Dermis microvascular lymphatic vessel endothelial cell (primary cell): Measurements from ENCODE around the gene RBBP8NL. TPM values are rescaled to one million over a fixed set of nuclear protein-coding genes. Genes with fewer than 3 reads are reported as not detected.

ENCODE experiments used
- DNase-seq, 2 donors: peaks; one replicate each; pipeline versions ENCODE4 v3.0.0 to v3.0.0-alpha.2; 2010; ENCODE audit warnings: low read depth in 2 of 2
- total RNA-seq: library from RNA; depleted of rRNA; stranded (reverse); fragments of >200 nt; gene quantifications from 2 replicates; pipeline ENCODE4 v1.2.1, GENCODE V29; 2014

The RBBP8NL gene
- total RNA-seq, 1 donor from 2014 or later: not detected

DNA sequence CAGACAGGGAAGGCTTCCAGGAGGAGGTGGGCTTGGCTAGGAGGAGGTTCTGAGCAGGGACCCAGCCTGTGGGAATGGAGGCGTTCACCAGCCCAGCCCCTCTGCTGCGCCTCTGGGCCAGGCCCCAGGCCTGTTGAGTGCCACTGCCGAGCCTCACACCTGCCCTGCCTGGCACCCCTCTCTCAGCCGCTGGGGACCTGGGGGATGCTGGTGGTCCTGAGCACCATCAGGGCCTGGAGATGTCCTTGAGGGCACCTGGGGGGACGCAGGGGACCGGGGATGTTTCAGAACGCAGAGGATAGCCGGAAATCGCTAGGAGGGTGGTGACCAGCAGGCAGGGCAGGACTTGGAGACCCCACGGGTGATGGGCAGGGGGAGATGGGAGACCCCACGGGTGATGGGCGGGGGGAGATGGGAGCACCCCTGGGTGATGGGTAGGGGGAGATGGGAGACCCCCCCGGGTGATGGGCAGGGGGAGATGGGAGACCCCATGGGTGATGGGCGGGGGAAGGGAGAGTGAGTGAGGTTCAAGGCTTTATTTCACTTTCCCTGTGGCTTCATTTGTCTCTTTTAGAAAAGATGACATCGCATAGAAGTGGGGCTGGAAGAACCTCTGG is 35.7 kb upstream of the RBBP8NL start:
- no peak for DNase-seq

DNA sequence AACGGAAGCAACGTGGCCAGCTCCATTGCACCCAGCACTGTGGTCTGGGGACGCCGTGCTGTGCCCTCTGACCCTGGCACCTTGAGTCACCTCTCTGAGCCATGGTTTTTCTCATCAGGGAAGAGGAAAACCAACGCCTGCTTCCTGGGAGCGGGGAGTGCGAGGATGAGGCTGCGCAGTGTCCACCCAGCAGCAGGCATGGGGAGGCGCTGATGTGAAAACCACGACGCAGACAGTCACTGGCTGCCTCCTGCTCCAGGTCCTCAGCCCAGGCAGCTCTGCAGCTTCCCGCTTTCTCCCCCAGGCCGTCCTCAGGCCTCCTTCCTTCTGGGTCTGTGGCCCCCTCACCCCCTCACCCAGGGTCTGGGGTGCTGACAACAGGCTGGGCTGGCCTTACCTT is 34.5 kb upstream of the RBBP8NL start:
- no peak for DNase-seq

DNA sequence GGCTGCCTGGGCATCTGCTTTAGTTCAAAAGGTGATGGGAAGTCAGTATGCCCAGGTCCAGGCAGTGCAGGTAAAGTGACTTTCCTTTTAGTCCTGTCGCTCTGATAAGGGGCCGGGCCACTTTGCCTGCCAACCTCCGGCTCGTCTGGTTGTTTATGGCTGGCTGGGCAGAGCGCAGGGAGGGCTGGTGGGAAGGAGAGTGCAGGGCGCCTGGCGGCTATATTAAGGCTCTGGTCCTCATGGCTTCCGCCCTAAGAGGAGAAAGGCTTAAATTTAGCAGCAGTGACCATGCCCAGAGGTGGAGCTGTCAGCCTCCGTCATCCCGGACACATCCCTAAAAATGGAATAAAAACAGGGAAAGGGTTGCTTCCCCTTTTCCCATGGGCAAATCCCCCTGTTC is 33.8 kb upstream of the RBBP8NL start:
- DNase-seq: no peak

DNA sequence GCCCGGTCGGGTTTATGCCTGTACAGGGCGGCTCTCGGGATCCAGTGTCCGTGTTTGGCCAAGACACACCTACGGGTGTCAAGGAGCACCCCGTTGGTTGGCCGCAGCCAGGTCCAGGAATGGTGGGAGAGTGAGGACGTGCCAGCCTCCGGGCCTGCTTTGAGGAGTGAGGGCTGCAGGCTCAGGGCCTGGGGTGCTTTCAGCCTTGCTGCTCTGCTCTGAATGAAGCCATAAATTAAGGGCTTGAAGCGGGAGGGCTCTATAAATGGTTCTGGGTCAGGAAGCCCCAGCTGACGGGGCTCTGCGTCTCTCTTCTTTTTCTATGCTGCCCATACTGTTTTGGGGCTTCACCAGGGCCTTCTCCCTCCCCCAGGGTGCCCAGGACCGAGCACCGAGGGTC is 33.3 kb upstream of the RBBP8NL start:
- no peak for DNase-seq

DNA sequence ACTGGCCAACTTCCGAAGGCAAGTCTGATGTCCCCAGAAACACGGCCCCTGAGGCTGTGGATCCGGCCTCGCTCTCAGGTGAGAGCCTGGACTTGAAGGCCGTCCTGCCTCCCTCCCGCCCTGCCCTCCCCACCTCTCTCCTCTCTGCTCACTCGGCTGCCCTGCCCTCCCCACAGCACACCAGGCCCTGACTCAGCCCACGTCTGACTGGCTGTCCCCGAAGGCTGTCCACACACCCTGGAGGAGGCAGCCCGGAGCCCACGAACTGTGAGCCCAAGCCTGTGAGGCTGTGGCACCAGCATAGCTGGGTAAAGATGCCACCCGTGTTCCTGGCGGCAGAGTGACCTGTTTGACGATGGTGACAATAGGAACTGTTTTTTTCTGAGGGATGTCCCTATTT is 32.1 kb upstream of the RBBP8NL start:
- DNase-seq: no peak

DNA sequence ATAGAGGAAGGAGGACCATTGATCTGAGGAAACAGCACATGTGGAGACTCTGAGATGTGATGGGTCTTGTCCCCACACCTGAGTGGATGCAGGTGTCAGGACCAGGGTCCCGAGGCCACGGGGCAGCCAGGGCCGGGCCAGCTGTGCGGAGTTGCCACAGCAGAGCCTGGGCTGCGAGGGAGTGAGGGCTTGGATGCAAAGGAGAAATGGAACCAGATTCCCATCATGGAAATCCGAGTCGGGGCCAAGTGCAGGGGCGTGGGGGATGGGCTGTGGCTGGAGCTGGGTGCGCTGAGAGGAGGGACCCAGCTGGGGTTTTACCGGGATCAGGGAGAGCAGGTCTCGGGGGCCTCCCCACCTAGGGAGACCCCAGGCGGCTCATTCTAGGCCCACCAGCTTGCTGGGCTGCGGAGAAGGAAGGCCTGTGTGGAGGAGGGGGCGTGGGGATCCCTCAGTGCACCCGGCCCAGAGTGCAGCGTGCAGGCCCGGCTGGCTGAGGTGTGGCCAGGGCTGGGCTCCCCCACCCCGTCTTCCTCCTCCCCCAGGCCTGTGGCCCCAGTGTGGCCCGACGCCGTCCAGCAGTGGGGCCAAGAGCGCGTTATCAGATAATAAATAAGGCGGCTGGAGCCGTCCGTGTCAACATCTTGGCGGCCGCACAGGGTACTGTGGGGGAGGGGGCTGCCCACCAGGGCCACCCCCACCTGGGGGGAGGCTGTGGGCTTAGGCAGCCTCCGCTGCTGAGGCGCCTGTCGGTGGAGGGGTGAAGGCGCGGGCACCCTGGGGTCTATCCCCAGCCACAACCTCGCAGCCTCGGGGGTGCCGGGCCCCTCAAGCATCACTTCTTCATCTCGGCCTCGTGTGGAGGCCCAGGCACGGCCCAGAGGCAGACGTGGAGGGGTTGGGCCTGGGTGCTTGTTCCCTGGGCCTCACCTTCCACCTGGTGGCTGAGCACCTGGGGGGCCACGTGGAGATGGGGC is 31.2 kb upstream of the RBBP8NL start:
- no peak for DNase-seq

DNA sequence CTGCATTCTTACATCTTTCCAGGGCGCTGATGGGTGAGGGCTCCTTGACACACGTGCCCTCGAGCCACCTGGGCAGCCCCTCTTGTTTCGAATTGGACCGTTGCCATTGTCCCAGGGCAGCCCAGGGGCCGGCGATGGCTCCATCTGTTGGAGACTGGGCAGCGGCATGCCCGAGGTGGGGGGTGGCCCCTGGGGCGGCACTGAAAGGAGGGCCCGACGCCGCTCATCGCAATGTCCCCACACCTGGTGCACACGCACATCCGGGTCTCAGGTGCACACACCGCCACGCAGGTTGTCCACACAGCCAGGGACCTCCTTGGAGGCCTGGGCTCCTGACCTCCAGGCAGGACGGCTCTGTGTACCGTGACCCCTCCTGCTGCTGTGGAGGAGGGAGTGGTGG is 30.5 kb upstream of the RBBP8NL start:
- DNase-seq: no peak

DNA sequence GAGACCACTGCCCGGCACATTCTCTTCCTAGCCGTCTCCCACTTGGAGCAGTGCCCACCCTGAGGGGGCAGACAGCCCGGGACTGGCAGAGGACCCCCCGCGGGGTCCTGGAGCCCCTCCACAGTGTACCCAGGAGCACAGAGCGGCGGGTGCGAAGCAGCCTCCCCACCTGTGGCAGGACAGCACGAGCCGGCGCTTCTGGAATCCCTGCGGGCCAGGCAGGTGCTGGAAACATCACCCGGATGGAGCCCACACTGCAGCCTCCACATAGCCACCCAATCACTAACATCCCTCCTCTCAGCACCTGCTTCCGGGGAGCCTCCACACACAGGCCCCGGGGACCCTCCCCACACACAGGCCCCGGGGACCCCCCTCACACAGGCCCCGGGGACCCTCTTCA is 29.8 kb upstream of the RBBP8NL start:
- DNase-seq: no peak

DNA sequence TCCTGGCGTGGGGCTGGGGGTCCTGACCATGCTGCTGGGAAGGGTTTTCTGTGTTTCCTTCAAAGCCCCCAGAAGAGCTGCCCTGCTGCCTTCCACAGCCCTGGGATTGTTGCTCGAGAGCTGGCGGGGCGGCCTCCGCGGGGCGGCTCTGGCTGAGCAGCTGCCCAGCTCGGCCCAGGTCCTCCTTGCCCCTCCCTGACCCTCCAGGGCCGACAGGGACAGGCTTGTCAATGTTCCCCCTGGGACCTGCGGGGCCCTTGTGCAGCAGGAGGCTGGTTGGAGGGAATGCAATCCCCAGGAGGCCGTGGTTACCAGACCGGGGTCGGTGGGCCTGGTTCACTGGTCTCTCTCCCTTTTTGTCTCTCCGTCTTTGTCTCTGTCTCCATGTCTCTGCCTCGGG is 28.6 kb upstream of the RBBP8NL start:
- DNase-seq: no peak

DNA sequence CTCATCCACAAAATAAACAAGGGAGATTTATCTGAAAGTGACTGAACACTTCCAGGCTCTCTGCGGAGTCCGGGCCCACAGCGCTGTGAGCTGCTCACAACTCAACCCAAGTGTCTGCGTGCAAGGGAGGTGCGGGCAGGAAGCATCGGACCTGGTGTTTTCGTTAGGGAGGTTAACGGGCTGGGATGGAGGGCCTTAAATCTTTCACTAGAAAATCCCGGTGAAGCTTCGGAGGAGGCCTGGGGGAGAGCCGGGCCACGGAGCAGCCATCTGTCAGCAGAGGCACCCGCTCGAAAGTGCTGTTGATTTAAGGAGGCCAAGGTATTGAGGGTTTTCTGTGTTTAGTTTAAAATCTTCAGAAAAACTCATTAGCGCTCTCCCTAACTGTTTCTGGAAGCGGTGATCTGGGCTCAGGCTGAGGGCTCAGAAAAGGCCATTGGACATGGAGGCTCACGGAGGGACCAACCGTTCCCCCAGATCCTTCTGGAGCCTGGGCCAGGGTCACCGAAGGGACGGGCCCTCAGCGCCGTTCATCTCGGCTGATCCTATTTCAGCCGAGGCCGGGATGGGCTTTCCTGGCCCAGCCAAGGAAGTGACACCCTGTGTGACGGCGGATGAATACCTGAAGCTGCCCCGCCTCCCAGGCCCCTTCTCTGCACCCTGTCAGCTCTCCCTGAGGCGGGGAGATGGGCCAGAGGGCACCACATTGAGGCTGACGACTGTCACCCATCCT is 27.7 kb upstream of the RBBP8NL start:
- DNase-seq: no peak

DNA sequence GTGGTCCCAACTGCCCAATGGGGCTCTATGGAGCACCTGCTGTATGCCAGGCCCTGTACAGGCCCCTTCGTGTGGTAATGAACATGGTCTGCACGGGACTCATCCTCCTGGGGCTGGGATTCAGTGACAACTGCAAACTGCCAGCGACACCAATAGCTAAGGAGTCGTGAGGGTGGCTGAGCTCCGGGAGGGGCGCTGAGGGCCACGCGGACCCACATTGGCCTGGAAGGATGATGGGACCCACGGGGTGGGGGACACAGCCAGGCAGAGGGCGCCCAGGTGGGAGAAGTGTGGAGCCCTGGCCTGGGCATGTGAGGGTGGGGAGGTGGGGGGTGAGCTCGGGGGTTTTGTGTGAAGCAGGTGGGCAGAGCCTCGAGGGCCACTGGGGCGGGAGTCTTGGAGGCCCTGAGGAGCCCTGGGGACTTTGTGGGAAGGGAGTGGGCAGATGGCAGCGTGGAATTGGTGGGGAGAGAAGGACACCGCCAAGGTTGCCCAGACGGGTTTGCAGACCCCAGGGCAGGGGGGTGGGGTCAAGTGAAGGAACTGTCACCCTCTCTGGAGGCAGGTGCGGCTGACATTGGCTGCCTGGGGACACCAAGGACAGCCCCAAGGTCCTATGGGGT is 26.0 kb upstream of the RBBP8NL start:
- no peak for DNase-seq

DNA sequence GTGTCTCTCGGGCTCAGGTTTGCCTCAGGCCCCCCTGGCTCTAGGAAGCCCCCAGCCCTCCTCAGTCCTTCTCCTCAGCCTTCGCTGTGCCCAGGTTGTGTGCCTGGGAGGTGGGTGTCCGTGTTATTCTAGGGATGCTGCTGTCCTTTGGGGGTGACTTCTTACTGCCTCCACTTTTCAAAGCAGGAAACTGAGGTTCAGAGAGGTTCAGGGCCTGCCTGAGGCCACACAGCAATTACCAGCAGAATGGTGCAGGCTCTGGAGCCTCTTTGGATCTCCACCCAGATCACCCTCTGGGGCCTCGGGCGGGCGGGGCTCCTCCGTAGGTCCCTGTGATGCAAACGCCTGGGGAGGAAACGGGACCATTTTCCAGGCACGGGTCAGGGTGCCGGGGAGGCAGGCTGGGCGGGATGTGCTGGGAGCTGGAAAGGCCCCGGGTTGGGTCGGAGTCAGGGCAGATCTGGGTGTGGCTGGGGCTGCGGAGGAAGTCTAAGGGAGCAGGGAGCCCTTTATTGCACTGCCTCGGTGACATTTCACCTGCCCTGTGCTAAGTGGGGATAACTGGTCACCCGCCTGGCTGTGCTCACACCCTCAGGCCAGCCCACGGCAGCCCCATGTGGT is 25.2 kb upstream of the RBBP8NL start:
- DNase-seq: no peak

DNA sequence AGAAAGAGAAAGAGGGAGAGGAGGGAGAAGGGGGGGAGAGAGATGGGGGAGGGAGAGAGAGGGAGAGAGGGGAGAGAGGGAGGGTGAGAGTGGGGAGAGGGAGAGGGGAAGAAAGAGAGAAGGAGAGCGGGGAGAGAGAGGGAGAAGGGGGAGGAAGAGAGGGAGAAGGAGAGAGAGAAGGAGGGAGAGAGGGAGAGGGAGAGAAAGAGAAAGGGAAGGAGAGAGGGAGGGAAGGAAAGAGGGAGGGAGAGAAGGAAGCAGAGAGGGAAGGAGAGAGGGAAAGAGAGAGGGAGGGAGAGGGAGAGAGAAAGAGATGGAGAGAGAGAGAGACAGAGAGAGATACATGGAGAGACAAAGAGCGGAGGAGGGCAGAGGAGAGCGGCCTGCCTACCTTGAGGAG is 24.6 kb upstream of the RBBP8NL start:
- DNase-seq: no peak

DNA sequence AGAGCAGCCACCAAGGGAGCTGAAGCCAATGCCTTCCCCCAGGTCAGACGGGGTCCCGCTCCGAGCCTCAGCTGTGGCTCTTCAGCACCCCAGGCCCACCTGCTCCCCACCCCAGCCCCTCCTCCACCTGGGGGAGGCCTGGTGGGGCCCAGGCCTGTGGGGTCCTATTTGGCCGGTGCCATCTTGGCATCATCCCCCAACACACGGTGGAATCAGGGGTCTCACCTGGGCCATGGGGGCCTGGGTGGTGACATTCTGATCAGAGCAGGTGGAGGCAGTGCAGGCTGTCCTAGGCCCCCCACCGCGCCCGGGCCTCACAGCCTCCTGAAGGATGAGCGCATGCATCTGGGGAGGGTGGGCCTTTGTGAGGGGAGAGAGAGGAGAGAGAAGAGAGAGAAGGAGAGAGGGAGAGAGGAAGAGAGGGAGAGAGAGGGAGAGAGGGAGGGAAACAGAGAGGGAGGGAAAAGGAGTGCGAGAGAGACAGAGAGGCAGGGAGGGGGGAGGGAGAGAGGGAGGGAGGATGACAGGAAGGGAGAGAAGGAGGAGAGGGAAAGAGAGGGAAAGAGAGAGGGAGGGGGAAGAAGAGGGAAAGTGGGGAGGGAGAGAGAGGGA is 23.9 kb upstream of the RBBP8NL start:
- no peak for DNase-seq

DNA sequence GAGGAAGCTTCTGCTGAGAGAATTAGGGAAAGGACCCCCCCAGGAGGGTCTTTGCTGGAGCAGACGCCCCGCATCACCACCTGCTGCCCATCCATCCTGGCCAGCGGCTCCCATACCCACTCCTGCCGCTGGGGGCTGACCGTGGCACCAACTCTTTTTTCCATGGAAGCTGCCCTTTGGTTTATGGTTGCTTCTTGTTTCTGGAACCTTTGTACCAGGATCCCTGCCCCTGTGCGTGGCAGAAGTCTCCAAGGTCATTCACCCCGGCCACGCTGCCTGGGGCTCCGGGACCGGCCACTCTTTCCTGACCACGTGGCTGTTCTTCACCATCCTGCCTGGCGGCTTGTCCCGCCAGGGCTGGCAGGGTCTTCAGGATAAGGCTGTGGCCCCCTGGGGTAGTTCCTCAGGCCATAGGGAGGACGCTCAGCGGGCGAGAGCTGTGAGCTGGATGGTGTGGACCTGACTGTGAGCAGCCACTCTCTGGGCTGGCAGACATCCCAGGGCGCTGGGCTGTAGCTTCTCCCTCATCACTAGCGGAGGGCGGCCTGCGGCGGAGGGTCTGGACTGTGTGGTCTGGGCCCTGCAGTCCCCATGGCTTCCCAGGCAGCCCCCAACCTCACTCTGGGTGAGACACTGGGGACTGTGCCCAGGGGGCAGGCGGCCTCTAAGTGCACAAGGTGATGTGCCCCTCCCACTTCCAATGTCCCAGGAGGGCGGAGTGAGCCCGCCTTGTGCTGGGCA is 22.8 kb upstream of the RBBP8NL start:
- no peak for DNase-seq

DNA sequence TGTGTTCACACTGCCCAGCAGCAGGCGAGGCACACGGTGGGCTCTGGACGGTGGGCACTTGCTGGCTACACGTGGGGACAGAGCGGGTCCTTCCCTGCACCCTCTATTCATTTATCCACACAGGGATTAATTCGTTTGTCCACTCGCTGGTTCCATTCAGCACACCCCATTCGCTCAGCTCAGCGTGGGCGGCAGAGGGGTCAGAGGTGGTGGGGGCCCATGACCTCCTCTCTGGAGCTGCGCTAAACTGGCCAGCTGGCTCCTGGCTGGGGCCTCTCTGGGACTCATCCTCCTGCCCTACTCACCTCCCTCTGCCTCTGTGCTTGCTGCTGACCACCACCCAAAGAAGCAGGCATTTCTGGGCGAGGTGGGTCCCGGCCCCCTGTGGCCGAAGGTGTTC is 21.4 kb upstream of the RBBP8NL start:
- DNase-seq: no peak

DNA sequence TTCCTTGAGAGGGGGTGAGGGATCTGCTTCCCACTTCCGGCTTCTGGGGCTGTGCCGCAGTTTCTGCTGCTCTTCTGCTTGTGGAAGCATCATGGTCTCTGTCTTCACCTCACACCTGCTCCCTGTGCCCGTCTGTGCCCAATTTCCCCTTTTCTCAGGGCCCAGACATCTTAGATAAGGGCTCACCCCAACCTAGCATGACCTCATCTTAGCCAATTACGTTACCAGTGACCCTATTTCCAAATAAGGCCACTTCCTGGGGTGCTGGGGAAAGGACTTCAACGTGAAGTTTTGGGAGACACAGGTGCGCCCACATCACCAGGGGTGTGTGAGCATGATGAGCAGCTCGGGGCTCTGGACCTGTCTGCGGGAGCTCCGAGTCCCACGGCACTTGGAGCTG is 20.7 kb upstream of the RBBP8NL start:
- DNase-seq: no peak

DNA sequence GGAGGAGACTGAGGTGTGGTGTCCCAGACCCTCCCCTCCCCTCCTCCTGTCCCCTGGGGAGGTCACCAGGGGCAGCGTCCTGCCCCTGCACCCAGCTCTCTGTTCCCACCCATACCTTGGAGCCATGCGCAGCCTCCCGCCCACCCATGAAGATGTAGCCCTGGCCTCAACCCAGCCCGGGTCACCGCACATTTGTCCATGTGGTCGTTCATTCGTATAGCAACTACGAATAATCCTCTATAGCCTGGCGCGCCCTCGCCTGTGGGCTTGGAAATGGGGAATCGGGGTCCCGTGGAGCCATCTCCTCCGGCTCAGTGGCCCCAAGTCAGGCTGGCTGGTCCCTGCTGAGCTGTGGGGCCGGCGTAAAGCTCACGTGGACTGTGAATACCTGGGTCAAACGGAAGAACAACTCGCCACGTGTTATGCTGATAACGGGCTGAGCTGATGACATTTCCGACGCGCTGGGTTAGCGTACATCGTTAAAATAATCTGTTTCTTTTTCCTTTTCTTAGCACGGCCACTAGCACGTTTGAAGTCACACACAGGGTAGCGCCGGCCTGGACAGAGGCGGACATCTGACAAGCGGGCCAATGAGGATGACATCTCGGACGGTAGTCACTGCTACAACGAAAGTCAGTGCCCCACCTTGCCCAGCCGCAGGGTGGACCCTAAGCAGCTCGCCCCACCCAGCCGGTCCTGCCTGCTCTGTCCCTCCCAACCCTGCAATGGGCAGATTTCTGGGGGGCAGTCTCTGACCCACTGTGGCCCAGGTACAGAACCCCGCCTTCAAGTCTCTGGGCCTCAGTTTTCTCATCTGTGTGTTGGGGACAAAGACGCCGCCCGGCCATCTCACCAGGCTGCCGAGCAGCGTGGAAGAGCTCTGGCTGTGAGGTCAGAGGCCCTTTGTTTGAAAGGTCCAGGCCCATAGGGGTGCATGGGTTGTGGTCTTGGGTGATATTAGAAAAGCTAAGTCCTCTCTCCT is 19.8 kb upstream of the RBBP8NL start:
- no peak for DNase-seq

DNA sequence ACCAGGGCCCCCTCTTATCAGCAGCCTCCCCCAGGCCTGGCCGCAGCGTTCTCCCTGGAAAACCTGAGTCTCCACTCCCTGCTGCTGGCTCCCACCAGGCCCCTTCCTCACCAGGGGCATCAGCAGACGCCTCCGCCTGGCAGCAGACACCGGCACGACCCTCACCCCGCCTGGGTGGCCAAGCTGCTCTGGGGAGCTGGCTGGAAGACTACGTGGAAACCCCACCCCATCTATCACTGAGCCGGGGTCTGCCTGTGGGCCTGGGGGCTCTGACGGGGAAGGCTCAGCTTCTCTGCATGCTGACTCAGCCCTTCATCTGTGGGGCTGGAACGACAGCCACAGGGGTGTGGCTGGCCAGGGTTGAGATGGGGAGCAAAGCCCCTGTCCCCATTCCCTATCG is 19.1 kb upstream of the RBBP8NL start:
- no peak for DNase-seq
